ENCODE results near the gene SUSD6. TPM values are rescaled to one million over a fixed set of nuclear protein-coding genes. Genes with fewer than 3 reads are reported as not detected.

SUSD6 gene
- total and polyA plus RNA-seq, 9 of the 15 experiments (the other 6 are each of a cell fraction or from before 2014, with no cell fraction given): 2.9 to 20.7 (median 5.6) TPM

DNA sequence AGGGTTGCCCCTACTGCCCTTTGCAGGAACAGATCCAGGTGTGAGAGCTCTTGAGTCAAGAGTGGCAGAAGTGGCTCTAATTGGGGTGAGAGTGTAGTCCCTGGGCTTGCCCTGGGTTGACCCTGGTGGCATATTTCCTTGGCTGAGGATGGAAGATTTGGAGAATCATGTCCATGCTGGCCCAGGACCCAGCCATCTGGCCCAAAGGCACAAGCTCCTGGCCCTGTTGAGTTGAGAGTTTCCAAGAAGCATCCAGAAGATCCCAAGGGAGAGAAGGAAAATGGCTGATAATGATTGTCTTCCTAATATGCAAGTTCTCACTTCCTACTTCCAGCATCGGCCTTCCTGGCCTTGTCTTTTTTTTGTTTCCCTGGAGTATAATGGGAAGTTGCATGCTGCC, 100.1 kb downstream of the SUSD6 start:
- CTCF ChIA-PET (ENCODE audit: low intra/inter-chr PET ratio): no interaction called here
- intact Hi-C loops (cut with micrococcal nuclease): no loop called here
- ATAC-seq (no peak), FAIRE-seq (no peak), DNase-seq (ENCODE audit: extremely low read depth in 1 of 4, low spot score in 3 of 4) (no peak)
- H3K4me2 ChIP-seq (ENCODE audit: insufficient read depth, low read length): no peak overlapping the region
- no peak overlapping the region for H3K27ac ChIP-seq (ENCODE audit: extremely low read depth, low read depth, low read length)
- TF ChIP-seq SMARCE1 (IDR thresholded peaks at IDR 0.05) (no peak), ZNF212 (CRISPR knock-in tag; IDR thresholded peaks at IDR 0.05) (no peak), KDM4B (IDR thresholded peaks at IDR 0.05; ENCODE audit: borderline replicate concordance in 2 of 2, low read depth in 1 of 2) (no peak), ZSCAN32 (CRISPR knock-in tag; IDR thresholded peaks at IDR 0.05) (no peak), SOX6 (IDR thresholded peaks at IDR 0.05) (no peak), ZNF512 (tag; IDR thresholded peaks at IDR 0.05) (no peak), LCOR (CRISPR knock-in tag; IDR thresholded peaks at IDR 0.05) (no peak), RHOXF2B (CRISPR knock-in tag; conservative IDR thresholded peaks at IDR 0.05) (no peak), CCNT2 (IDR thresholded peaks at IDR 0.05; ENCODE audit: borderline replicate concordance, extremely low read depth, insufficient read length, low read depth, low read length) (no peak)
- TF ChIP-seq, protein P1, sequence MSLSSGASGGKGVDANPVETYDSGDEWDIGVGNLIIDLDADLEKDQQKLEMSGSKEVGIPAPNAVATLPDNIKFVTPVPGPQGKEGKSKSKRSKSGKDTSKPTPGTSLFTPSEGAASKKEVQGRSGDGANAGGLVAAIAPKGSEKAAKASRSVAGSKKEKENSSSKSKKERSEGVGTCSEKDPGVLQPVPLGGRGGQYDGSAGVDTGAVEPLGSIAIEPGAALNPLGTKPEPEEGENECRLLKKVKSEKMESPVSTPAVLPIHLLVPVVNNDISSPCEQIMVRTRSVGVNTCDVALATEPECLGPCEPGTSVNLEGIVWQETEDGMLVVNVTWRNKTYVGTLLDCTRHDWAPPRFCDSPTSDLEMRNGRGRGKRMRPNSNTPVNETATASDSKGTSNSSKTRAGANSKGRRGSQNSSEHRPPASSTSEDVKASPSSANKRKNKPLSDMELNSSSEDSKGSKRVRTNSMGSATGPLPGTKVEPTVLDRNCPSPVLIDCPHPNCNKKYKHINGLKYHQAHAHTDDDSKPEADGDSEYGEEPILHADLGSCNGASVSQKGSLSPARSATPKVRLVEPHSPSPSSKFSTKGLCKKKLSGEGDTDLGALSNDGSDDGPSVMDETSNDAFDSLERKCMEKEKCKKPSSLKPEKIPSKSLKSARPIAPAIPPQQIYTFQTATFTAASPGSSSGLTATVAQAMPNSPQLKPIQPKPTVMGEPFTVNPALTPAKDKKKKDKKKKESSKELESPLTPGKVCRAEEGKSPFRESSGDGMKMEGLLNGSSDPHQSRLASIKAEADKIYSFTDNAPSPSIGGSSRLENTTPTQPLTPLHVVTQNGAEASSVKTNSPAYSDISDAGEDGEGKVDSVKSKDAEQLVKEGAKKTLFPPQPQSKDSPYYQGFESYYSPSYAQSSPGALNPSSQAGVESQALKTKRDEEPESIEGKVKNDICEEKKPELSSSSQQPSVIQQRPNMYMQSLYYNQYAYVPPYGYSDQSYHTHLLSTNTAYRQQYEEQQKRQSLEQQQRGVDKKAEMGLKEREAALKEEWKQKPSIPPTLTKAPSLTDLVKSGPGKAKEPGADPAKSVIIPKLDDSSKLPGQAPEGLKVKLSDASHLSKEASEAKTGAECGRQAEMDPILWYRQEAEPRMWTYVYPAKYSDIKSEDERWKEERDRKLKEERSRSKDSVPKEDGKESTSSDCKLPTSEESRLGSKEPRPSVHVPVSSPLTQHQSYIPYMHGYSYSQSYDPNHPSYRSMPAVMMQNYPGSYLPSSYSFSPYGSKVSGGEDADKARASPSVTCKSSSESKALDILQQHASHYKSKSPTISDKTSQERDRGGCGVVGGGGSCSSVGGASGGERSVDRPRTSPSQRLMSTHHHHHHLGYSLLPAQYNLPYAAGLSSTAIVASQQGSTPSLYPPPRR (CRISPR knock-in tag; IDR thresholded peaks at IDR 0.05; ENCODE audit: borderline replicate concordance): no peak
- H3K9me3 ChIP-seq (replicated peaks; ENCODE audit: control insufficient read depth, insufficient read depth, low read depth, low read length): no peaks in the 10 kb centered on the region
- no peak overlapping the region for H3K4me3 ChIP-seq
- in situ Hi-C loops (cut with MboI): no loop called here
- POLR2A ChIA-PET: interaction anchor here (0.6 to 0.7 kb wide), 2 partner anchors 160 to 171 kb away, joined by 3 read pairs; no protein-coding TSS in a partner anchor
- no peaks in the 10 kb centered on the region for H3K27me3 ChIP-seq (ENCODE audit: control insufficient read depth in 2 of 2, insufficient read depth in 2 of 2, low read length in 2 of 2)
- peaks cover 69% of the 10 kb centered on the region for H3K36me3 ChIP-seq (ENCODE audit: control insufficient read depth, insufficient read depth, low read length)
- no TSS peak for BruUV-seq (replicated peaks)
- H2AFZ ChIP-seq (ENCODE audit: low read depth, low read length): no peak overlapping the region
- H4K20me1 ChIP-seq (replicated peaks; ENCODE audit: control insufficient read depth, insufficient read depth, low read length): no peaks in the 10 kb centered on the region
- peaks cover 0 to 3% of the 10 kb centered on the region in 2 experiments; a peak in 3 of 5 replicates for H3K4me1 ChIP-seq (replicated peaks in 1 of 2; ENCODE audit: control insufficient read depth in 2 of 2, insufficient read depth in 2 of 2, low read length in 2 of 2)
- no peaks in the 10 kb centered on the region for H3K79me2 ChIP-seq (ENCODE audit: control insufficient read depth, insufficient read depth, low read length)
- peak overlapping the region in 1 of 2 experiments; percentile 68; a peak in 2 of 4 replicates for H3K9ac ChIP-seq (ENCODE audit: insufficient read depth in 1 of 2, low read depth in 2 of 2, low read length in 2 of 2)
- 67% methylated on average over 1 of the region's 1 CpG for WGBS (ENCODE audit: insufficient coverage, low coverage, missing lambda C conversion rate)
- H3K9me1 ChIP-seq (ENCODE audit: control insufficient read depth, insufficient read depth, low read length): no peaks in the 10 kb centered on the region
